Epithelial cell of proximal tubule (primary cell): ENCODE data around the gene MALT1. TPM values are rescaled to one million over a fixed set of nuclear protein-coding genes. Genes with fewer than 3 reads are reported as not detected.

Experiments used
- DNase-seq: peaks from one replicate; pipeline ENCODE4 v3.0.0-alpha.2; 2011; ENCODE audit warnings: low read depth
- H3K4me3 ChIP-seq: 2 replicates; pipeline ENCODE4 v1.5.1; 2011; ENCODE audit warnings: low read depth, mild to moderate bottlenecking, low read length
- total RNA-seq: library from RNA; depleted of rRNA; stranded (reverse); fragments of >200 nt; gene quantifications from 2 replicates; pipeline ENCODE4 v1.2.3, GENCODE V29; 2015
- TF ChIP-seq, protein P1 (sequence below): conservative IDR thresholded peaks from 2 replicates; pipeline ENCODE4 v1.5.1; 2012; ENCODE audit warnings: low read depth, mild to moderate bottlenecking, low read length

MALT1 gene
- total RNA-seq, 1 donor from 2014 or later = 47.7 TPM

- no peak for DNase-seq
- no peak overlapping the region for H3K4me3 ChIP-seq
- TF ChIP-seq, protein P1, sequence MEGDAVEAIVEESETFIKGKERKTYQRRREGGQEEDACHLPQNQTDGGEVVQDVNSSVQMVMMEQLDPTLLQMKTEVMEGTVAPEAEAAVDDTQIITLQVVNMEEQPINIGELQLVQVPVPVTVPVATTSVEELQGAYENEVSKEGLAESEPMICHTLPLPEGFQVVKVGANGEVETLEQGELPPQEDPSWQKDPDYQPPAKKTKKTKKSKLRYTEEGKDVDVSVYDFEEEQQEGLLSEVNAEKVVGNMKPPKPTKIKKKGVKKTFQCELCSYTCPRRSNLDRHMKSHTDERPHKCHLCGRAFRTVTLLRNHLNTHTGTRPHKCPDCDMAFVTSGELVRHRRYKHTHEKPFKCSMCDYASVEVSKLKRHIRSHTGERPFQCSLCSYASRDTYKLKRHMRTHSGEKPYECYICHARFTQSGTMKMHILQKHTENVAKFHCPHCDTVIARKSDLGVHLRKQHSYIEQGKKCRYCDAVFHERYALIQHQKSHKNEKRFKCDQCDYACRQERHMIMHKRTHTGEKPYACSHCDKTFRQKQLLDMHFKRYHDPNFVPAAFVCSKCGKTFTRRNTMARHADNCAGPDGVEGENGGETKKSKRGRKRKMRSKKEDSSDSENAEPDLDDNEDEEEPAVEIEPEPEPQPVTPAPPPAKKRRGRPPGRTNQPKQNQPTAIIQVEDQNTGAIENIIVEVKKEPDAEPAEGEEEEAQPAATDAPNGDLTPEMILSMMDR = no peak
Measured at GRCh38 chr18:58761970-58762780, 90.9 kb downstream of the MALT1 start.

GRCh38 chr18:58762781-58763171 is 91.5 kb downstream of the MALT1 start:
- DNase-seq = no peak
- TF ChIP-seq, protein P1 = no peak
- no peak overlapping the region for H3K4me3 ChIP-seq

DNA sequence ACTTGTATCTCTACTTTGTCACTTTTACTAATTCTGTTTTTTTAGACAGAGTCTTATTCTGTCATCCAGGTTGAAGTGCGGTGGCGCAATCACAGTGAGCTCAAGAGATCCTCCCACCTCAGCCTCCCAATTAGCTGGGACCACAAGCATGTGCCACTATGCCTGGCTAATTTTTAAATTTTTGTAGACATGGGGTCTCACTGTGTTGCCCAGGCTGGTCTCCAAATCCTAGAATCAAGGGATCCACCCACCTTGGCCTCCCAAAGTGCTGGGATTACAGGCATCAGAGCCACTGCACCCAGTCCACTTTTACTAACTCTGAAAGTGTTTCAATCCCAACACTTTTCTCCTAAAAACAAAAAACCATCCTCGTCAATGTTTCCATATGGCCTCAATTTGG is 94.9 kb downstream of the MALT1 start:
- no peak for DNase-seq
- H3K4me3 ChIP-seq = no peak overlapping the region
- TF ChIP-seq, protein P1 = no peak

- TF ChIP-seq, protein P1 = no peak
- H3K4me3 ChIP-seq = no peak overlapping the region
- no peak for DNase-seq
Measured at GRCh38 chr18:58766946-58767345, 95.7 kb downstream of the MALT1 start.

- TF ChIP-seq, protein P1 = peak; percentile 72
- no peak for DNase-seq
- peak overlapping the region; percentile 49 for H3K4me3 ChIP-seq
Measured at GRCh38 chr18:58768293-58768974, 97.2 kb downstream of the MALT1 start.

GRCh38 chr18:58769321-58769720 is 98.1 kb downstream of the MALT1 start:
- H3K4me3 ChIP-seq = no peak overlapping the region
- no peak for DNase-seq
- TF ChIP-seq, protein P1 = no peak
